CD4-positive, alpha-beta T cell treated with Interleukin-4 for 4 hours (primary cell): Measurements from ENCODE around the gene ESRRG.

Experiments
- DNase-seq: peaks from one replicate; pipeline ENCODE4 v3.0.0-alpha.2; 2020

ESRRG gene

DNA sequence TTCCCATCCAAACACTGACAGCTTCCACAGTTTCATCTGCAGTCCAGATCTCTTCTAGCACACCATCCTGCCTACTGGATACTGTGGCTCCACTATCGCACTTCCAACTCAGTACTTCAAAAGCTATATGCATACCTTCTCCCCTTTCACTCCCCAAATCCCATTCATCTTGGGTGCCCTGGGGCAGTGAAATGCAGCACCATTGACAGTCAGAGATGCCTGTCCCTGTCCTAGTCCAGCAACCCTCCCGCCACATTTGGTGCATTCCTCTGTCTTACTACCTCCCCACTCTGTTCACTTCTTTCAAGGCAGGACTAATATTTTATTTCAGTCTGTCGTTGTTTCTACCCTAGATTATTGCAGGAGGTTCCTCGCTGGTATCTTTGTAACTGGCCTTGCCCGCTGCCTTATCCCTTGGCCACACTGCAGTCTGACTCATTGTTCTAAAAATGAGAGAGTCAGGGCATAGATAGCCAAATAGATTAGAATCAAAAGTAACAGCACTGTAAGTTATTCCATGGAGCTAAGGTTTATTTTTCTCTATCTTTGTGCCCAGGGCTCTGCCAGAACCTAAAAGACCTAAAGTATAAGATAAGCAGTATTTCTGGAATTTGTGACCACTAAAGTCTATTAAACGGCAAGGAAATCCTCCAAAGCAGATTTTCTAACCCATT is 96.7 kb downstream of the ESRRG start:
- no peak for DNase-seq

DNA sequence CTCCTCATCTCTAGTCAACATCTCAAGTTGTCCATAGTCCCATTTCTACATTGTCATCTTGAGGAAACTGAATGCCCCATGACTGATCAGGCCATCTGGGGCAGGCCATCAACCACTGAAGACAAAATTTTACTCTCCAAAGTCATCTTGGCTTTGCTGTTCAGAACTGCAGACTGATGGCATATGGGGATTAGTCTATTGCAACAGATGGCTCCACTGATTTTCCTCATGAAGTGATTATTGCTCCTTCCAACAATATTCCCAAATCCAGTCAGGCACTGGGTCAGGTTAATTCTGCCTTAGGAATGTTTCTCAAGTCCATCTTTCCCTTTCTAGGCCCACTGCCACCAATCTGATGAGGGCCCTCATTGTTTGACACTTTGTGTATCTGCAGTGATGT is 101.7 kb downstream of the ESRRG start:
- DNase-seq: no peak

- no peak for DNase-seq
These were observed 106.0 kb downstream of the ESRRG start for GRCh38 chr1:216617081-216617875.

- DNase-seq: no peak
These were observed 106.8 kb downstream of the ESRRG start for GRCh38 chr1:216616425-216616824.

DNA sequence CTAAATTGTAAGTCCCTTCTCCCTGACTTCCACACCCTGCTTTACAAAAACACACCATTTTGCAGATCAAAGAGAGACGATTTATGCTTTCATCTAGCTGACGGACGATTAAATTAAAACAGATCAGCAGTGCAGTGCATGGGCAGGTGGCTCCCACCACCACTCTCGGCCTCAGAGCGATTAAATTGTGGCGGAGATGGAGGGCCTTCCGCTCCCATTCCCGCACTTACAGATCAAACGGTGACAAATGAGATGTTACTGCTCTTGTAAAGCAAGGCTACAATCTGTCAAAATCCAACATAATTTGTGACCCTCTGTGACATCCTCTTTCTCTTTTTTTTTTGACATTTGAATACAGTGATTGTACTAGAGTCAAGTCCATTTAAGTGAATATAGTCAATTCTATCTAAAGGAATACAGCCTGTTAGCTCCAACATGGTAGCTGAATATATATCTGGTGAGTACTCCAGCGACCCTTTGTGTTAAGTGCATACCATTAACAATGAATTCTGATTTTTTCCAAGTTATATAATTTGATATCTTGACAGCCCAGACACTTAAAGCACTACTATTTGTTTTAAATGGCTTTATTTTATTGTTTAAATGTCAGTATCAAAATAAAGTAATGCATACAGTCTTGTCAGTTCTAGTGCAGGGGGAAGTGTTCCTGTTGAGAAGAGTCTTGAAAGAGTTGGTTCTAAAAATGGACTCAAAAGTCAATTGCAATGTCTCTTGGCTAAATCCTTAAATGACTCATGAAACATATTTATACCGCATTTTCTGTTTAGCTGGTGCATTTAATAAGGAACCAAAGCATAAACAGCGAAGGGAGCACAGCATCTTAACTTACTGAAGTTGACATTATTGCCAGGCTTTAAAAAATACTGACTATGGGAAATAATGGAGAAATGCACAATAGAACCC is 109.0 kb downstream of the ESRRG start:
- DNase-seq: no peak

GRCh38 chr1:216612291-216612690 is 110.9 kb downstream of the ESRRG start:
- DNase-seq: no peak

DNA sequence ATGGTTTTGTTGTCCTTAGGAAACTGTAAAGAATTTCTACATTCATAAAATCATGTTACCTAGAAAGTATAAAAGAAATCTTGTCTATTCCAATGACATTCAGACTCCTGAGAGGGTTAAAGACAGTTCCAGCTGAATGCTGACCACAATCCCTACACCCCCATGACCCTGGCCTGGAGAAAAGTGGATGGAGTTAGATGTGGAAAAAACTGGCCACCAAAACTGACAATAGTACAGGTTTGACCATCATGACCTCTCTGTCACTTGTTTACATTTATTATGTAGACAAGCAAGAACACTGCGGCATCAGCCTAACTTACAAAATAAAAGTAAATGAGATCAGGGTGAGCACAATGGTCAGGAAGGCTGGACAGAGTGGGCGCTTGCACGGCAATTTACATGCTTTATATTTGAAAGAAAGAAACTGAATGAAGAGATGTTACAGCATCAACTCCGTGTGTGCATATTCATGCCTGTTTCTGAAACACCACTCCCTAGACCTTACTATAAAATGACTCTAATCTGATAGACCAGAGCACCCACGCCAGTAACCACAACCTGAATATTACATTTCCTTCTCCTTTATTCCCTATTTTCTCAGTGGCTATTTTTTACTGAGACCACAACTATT is 116.0 kb downstream of the ESRRG start:
- DNase-seq: no peak

DNA sequence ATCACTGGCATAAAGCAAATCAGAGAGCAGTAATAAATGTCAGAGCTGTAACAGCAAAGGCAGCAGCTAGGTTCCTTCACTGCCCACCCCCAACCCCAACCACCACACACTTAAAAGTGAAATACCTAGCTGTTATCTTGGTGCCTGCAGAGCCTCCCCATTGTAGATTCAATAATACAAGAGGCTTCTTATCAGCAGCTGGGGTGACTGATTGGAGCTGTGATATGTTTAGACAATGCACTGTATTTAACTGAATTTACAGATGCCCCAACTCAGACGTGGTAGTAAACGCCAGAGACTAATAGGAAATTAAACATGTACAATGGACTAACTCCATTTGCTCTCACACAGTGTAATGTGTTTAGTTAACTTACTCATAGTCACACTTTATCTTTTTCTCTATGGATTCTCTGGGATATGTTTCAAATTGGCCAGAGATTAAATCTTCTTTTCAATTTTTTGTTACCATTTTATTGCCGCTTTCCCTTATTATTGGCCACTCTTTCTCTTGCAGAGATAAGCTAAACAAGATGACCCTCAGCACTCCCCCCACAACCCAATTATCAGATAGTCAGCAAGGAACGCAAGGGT is 117.1 kb downstream of the ESRRG start:
- DNase-seq: no peak

- no peak for DNase-seq
These were observed 118.5 kb downstream of the ESRRG start for GRCh38 chr1:216604771-216605170.

DNA sequence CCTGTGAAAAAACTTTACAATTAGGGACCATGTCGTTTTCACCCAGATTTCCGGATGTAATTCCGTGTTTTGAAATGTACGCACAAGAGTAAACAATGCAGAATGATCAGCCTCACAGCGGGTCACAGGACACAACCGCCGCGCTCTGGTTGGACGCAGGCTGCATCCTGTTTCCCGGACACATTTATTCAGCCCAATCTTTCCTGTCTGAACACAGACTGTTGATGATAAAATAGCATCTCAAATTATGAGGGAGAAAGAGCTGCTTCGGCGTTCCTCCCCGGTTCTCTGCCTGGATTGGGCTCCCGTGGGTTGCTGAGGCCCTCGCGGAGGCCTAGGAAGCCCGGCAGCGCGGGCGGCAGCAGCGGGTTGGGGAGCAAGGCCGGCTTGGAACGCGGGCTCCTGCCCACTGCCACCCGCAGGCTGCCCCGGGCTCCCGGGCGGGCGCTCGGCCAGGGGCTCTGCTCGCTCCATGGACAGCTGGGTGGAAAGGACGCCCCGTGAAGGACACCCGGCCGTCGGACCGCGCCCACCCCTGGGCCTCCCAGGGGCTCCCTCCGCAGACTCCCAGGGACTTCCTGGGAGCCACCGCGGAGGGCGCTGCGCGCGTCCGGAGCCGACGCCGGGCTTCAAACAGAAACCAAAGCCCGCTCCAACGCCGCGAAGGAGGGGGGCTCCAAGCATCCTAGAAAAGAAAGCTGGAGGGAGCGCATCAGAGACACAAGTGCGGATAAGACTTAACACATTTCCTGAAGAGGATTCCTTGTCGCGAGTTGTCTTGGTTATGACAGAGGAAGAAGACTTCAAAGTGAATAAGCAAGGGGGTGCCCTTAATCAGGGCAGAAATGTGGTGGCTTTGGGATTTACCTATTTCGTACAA is 122.3 kb downstream of the ESRRG start:
- no peak for DNase-seq

GRCh38 chr1:216599851-216600250 is 123.4 kb downstream of the ESRRG start:
- DNase-seq: no peak

- no peak for DNase-seq
These were observed 124.8 kb downstream of the ESRRG start for GRCh38 chr1:216598448-216598847.

- DNase-seq: no peak
These were observed 126.9 kb downstream of the ESRRG start for GRCh38 chr1:216596281-216596862.

- no peak for DNase-seq
These were observed 135.5 kb downstream of the ESRRG start for GRCh38 chr1:216587715-216588114.

- no peak for DNase-seq
These were observed 141.1 kb downstream of the ESRRG start for GRCh38 chr1:216582151-216582550.

GRCh38 chr1:216580538-216581057 is 142.6 kb downstream of the ESRRG start:
- DNase-seq: no peak

- DNase-seq: no peak
These were observed 146.8 kb downstream of the ESRRG start for GRCh38 chr1:216576234-216576937.

DNA sequence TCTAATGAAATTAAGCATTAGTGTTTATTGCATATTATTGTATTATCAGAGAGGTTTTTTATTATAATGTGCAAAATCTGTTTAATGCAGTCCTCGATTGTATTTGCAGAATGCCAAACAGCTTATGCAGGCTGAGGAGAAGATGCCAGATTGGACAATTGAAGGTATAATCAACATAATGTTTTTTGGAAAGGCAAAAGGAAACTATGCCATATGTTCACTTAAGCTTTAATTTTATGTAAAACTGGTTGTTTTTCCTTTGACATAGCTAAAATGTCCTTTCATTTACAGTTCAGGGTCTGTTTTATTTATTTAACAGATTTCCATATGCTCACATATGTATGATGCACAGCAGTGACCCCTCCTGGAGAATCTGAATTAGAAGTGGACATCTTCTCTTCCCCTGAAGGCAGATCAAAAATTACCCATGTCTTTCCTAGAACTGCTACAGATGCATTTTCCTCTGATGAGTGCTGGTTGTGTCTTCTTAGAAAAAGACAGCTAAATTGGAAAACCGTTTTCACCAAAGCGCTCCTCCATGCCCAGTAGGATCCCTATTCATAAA is 156.5 kb downstream of the ESRRG start:
- DNase-seq: no peak

DNA sequence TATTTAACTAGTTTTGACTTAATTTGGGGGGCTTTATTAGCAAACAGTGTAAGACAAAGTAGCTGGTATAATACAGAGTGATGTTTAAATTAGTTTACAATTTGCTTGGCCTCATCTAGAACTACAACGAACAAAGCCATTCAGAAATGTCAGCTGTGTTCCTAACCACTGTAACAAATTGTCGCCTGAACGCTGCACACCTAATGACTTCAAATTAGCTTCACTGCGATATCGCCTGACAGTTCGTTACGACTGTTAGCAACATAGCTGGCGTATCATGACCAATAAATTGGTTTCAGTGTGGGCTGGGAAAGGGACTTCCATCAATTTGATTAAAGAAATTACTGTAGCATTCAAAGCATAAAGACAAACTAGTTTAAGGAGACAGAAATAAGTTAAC is 160.1 kb downstream of the ESRRG start:
- DNase-seq: no peak

- DNase-seq: no peak
These were observed 160.8 kb downstream of the ESRRG start for GRCh38 chr1:216562383-216562782.
